Neural cell (in vitro differentiated cells): ENCODE measurements around the gene MAP6. TPM values are rescaled to one million over a fixed set of nuclear protein-coding genes. Genes with fewer than 3 reads are reported as not detected.
A peak's percentile ranks its signal among the peaks of the same experiment; 100 is the strongest.

ENCODE experiments used
- H2AFZ ChIP-seq: fragments of 200-600, 300-800 bp; sonication (generic), shearing (Covaris generic); 2 replicates; pipeline ENCODE4 v1.6.0; 2014; ENCODE audit warnings: low read depth, mild to moderate bottlenecking, antibody characterized with exemption, low read length, moderate library complexity
- H3F3A ChIP-seq: fragments of 200-600 bp; shearing (Covaris generic); 2 replicates; pipeline ENCODE4 v1.6.1; 2016; ENCODE audit warnings: mild to moderate bottlenecking, moderate library complexity, mixed read lengths, antibody characterized with exemption, low read length; ENCODE audit not compliant: insufficient read depth, poor library complexity, severe bottlenecking
- H3K27ac ChIP-seq: fragments of 200-600, 300-800 bp; sonication (generic), shearing (Covaris generic); 2 replicates; pipeline ENCODE4 v1.5.1; 2014; ENCODE audit warnings: mild to moderate bottlenecking, low read length, moderate library complexity
- H3K27me3 ChIP-seq: fragments of 300-800, 200-600 bp; sonication (generic), shearing (Covaris generic); 2 replicates; pipeline ENCODE4 v1.6.0; 2014; ENCODE audit warnings: mild to moderate bottlenecking, low read depth, low read length, moderate library complexity; ENCODE audit not compliant: insufficient read depth
- H3K36me3 ChIP-seq: fragments of 300-800, 200-600 bp; sonication (generic), shearing (Covaris generic); 2 replicates; pipeline ENCODE4 v1.5.1; 2014; ENCODE audit warnings: mild to moderate bottlenecking, antibody characterized with exemption, low read length, moderate library complexity; ENCODE audit not compliant: insufficient read depth
- H3K4me2 ChIP-seq: fragments of 300-800, 200-600 bp; sonication (generic), shearing (Covaris generic); 2 replicates; pipeline ENCODE4 v1.6.0; 2014; ENCODE audit warnings: mild to moderate bottlenecking, low read length
- H3K4me3 ChIP-seq: fragments of 300-800, 200-600 bp; sonication (generic), shearing (Covaris generic); 2 replicates; pipeline ENCODE4 v1.5.1; 2014; ENCODE audit warnings: mild to moderate bottlenecking, low read length, moderate library complexity
- H3K79me2 ChIP-seq: fragments of 200-600 bp; shearing (Covaris generic); replicated peaks from 2 replicates; pipeline ENCODE4 v1.6.0; 2014; ENCODE audit warnings: mild to moderate bottlenecking, low read length, moderate library complexity; ENCODE audit not compliant: insufficient read depth
- H3K9ac ChIP-seq: fragments of 300-800, 200-600 bp; sonication (generic), shearing (Covaris generic); 2 replicates; pipeline ENCODE4 v1.6.1; 2016; ENCODE audit warnings: mild to moderate bottlenecking, low read length, mixed read lengths
- H3K9me2 ChIP-seq: fragments of 200-600 bp; shearing (Covaris generic); 2 replicates; pipeline ENCODE4 v1.6.1; 2016; ENCODE audit warnings: mild to moderate bottlenecking, low read length, mixed read lengths; ENCODE audit not compliant: insufficient read depth
- H3K9me3 ChIP-seq: fragments of 200-600, 300-800 bp; sonication (generic), shearing (Covaris generic); 2 replicates; pipeline ENCODE4 v1.6.1; 2016; ENCODE audit warnings: mild to moderate bottlenecking, mixed run types, low read length, moderate library complexity, mixed read lengths
- H4K20me1 ChIP-seq: fragments of 200-600 bp; shearing (Covaris generic); 2 replicates; pipeline ENCODE4 v1.6.1; 2016; ENCODE audit warnings: mild to moderate bottlenecking, mixed run types; ENCODE audit not compliant: insufficient read depth
- CTCF ChIP-seq: fragments of 450-650 bp; IDR thresholded peaks from 2 replicates; pipeline ENCODE4 v1.5.1; 2014; ENCODE audit warnings: antibody characterized with exemption, mild to moderate bottlenecking, moderate library complexity; ENCODE audit not compliant: poor library complexity, severe bottlenecking
- EP300 ChIP-seq: fragments of 450-650 bp; conservative IDR thresholded peaks from 2 replicates; pipeline ENCODE4 v1.6.1; 2014; ENCODE audit warnings: antibody characterized with exemption, mild to moderate bottlenecking, moderate library complexity; ENCODE audit not compliant: poor library complexity, severe bottlenecking
- EZH2 ChIP-seq: fragments of 200-600, 300-800 bp; shearing (Covaris generic), sonication (generic); IDR thresholded peaks from 2 replicates; pipeline ENCODE4 v1.6.1; 2014; ENCODE audit warnings: antibody characterized with exemption, low read length, borderline replicate concordance, mild to moderate bottlenecking; ENCODE audit not compliant: insufficient read depth, poor library complexity, severe bottlenecking
- MXI1 ChIP-seq: fragments of 450-650 bp; conservative IDR thresholded peaks from 2 replicates; pipeline ENCODE4 v1.6.1; 2014; ENCODE audit warnings: antibody characterized with exemption, mild to moderate bottlenecking; ENCODE audit not compliant: poor library complexity, severe bottlenecking
- POLR2AphosphoS5 ChIP-seq: IDR thresholded peaks from 2 replicates; pipeline ENCODE4 v1.6.1; 2012
- RAD21 ChIP-seq: fragments of 450-650 bp; conservative IDR thresholded peaks from 2 replicates; pipeline ENCODE4 v1.6.1; 2014; ENCODE audit warnings: antibody characterized with exemption, mild to moderate bottlenecking, moderate library complexity
- REST ChIP-seq: IDR thresholded peaks from 2 replicates; pipeline ENCODE4 v1.6.1; 2012; ENCODE audit warnings: borderline replicate concordance
- SMC3 ChIP-seq: fragments of 450-650 bp; conservative IDR thresholded peaks from 2 replicates; pipeline ENCODE4 v1.6.1; 2014; ENCODE audit warnings: antibody characterized with exemption, mild to moderate bottlenecking, moderate library complexity; ENCODE audit not compliant: poor library complexity
- TAF1 ChIP-seq: IDR thresholded peaks from 2 replicates; pipeline ENCODE4 v1.6.1; 2012; ENCODE audit warnings: low read depth
- polyA plus RNA-seq: library from polyadenylated mRNA; depleted of rRNA; stranded (reverse); fragments of >200 nt; gene quantifications from 2 replicates; pipeline ENCODE4 v1.2.3, GENCODE V29; 2014

The MAP6 gene
- polyA plus RNA-seq, 1 donor from 2014 or later, result 178 TPM

GRCh38 chr11:75547617-75548058 is 121.2 kb downstream of the MAP6 start:
- no peaks in the 10 kb centered on the region for H3K36me3 ChIP-seq
- H3K9me2 ChIP-seq, result no peaks in the 10 kb centered on the region
- H3K4me3 ChIP-seq, result no peak overlapping the region
- H4K20me1 ChIP-seq, result no peaks in the 10 kb centered on the region
- peak overlapping the region; percentile 49 for H2AFZ ChIP-seq
- no peak overlapping the region for H3K27ac ChIP-seq
- no peaks in the 10 kb centered on the region for H3K9me3 ChIP-seq
- no peaks in the 10 kb centered on the region for H3F3A ChIP-seq
- H3K9ac ChIP-seq, result peak overlapping the region; percentile 27
- H3K79me2 ChIP-seq, result no peaks in the 10 kb centered on the region
- H3K4me2 ChIP-seq, result no peak overlapping the region
- peak; percentile 96 for TF ChIP-seq CTCF
- TF ChIP-seq TAF1, result no peak
- TF ChIP-seq REST, result no peak
- no peak for TF ChIP-seq EZH2
- TF ChIP-seq MXI1, result peak; percentile 32
- TF ChIP-seq POLR2AphosphoS5, result no peak
- TF ChIP-seq RAD21, result peak; percentile 95
- TF ChIP-seq EP300, result no peak
- TF ChIP-seq SMC3, result peak; percentile 99
- H3K27me3 ChIP-seq, result no peaks in the 10 kb centered on the region

GRCh38 chr11:75547177-75547576 is 121.7 kb downstream of the MAP6 start:
- H4K20me1 ChIP-seq, result no peaks in the 10 kb centered on the region
- no peak for TF ChIP-seq REST
- no peak for TF ChIP-seq EP300
- TF ChIP-seq POLR2AphosphoS5, result no peak
- TF ChIP-seq SMC3, result no peak
- TF ChIP-seq MXI1, result no peak

More at GRCh38 chr11:75547177-75547576, 121.7 kb downstream of the MAP6 start:
- no peak overlapping the region for H3K4me3 ChIP-seq
- H3K27ac ChIP-seq, result no peak overlapping the region
- H3K27me3 ChIP-seq, result no peaks in the 10 kb centered on the region
- no peaks in the 10 kb centered on the region for H3K36me3 ChIP-seq
- no peaks in the 10 kb centered on the region for H3K79me2 ChIP-seq
- H3K9me3 ChIP-seq, result no peaks in the 10 kb centered on the region
- H3F3A ChIP-seq, result no peaks in the 10 kb centered on the region
- no peak overlapping the region for H3K4me2 ChIP-seq
- H2AFZ ChIP-seq, result no peak overlapping the region
- no peak overlapping the region for H3K9ac ChIP-seq
- no peaks in the 10 kb centered on the region for H3K9me2 ChIP-seq
